Hematopoietic multipotent progenitor cell treated with erythropoietin and hydrocortisone succinate and interleukin-3 and kit ligand, for 6 days (in vitro differentiated cells): ENCODE data around the gene ATP5F1A.
A peak's percentile ranks its signal among the peaks of the same experiment; 100 is the strongest.
"Not testable (repeated sequence)": the region's sequence is repeated elsewhere in the genome, so short reads cannot be mapped to it uniquely, and the experiment has no call there.

ENCODE experiments used
- DNase-seq: peaks from one replicate; pipeline ENCODE4 v3.0.0-alpha.2; 2015

ATP5F1A gene

GRCh38 chr18:46097801-46098615 is at the start of gene ATP5F1A:
TSS of gene ATP5F1A (minus strand) at chr18:46098296. CDS start at chr18:46098231, 65 bp downstream.
- DNase-seq, result peak; percentile 94

- no peak for DNase-seq
These were observed 43.1 kb upstream of the ATP5F1A start for GRCh38 chr18:46141199-46141598.

- DNase-seq, result no peak
These were observed 42.1 kb upstream of the ATP5F1A start for GRCh38 chr18:46140173-46140572.

- DNase-seq, result no peak
These were observed 37.0 kb upstream of the ATP5F1A start for GRCh38 chr18:46134920-46135675.

GRCh38 chr18:46133534-46133933 is 35.4 kb upstream of the ATP5F1A start:
- DNase-seq, result no peak

GRCh38 chr18:46130549-46130948 is 32.5 kb upstream of the ATP5F1A start:
- not testable (repeated sequence) for DNase-seq

GRCh38 chr18:46130061-46130460 is 32.0 kb upstream of the ATP5F1A start:
- DNase-seq, result no peak

GRCh38 chr18:46126625-46127024 is 28.5 kb upstream of the ATP5F1A start:
- not testable (repeated sequence) for DNase-seq

- no peak for DNase-seq
These were observed 15.7 kb upstream of the ATP5F1A start for GRCh38 chr18:46113751-46114150.

GRCh38 chr18:46110406-46110805 is 12.3 kb upstream of the ATP5F1A start:
- no peak for DNase-seq

GRCh38 chr18:46109386-46109785 is 11.3 kb upstream of the ATP5F1A start:
- DNase-seq, result no peak

- peak; percentile 96 for DNase-seq
These were observed 6.2 kb upstream of the ATP5F1A start, which contains the start of gene HAUS1 for GRCh38 chr18:46104128-46104911. TSS of gene HAUS1 (plus strand) at chr18:46104385. CDS start at chr18:46104412, 27 bp downstream.

GRCh38 chr18:46099463-46099862 is 1.4 kb upstream of the ATP5F1A start:
- DNase-seq, result no peak

- peak; percentile 30 for DNase-seq
These were observed 479 bp upstream of the ATP5F1A start for GRCh38 chr18:46098616-46098933.

GRCh38 chr18:46097431-46097800 is 680 bp downstream of the ATP5F1A start:
- peak; percentile 34 for DNase-seq

- DNase-seq, result peak; percentile 49
These were observed 1.3 kb downstream of the ATP5F1A start for GRCh38 chr18:46096651-46097300.

GRCh38 chr18:46095532-46095931 is 2.6 kb downstream of the ATP5F1A start:
- no peak for DNase-seq

- DNase-seq, result not testable (repeated sequence)
These were observed 9.6 kb downstream of the ATP5F1A start for GRCh38 chr18:46088501-46088900.

- DNase-seq, result no peak
These were observed 13.7 kb downstream of the ATP5F1A start for GRCh38 chr18:46084431-46084830.

- no peak for DNase-seq
These were observed 17.9 kb downstream of the ATP5F1A start for GRCh38 chr18:46080156-46080555.

GRCh38 chr18:46079336-46079735 is 18.8 kb downstream of the ATP5F1A start:
- DNase-seq, result no peak

GRCh38 chr18:46073474-46074331 is 24.4 kb downstream of the ATP5F1A start:
- peak; percentile 90 for DNase-seq
